Hematopoietic multipotent progenitor cell treated with erythropoietin and hydrocortisone succinate and interleukin-3 and kit ligand, for 8 days (in vitro differentiated cells): Measurements from ENCODE around the gene ZMAT2.
"Not testable (repeated sequence)": the region's sequence is repeated elsewhere in the genome, so short reads cannot be mapped to it uniquely, and the experiment has no call there.

Experiments
- DNase-seq: peaks from one replicate; pipeline ENCODE4 v3.0.0-alpha.2; 2015

Gene ZMAT2, protein sequence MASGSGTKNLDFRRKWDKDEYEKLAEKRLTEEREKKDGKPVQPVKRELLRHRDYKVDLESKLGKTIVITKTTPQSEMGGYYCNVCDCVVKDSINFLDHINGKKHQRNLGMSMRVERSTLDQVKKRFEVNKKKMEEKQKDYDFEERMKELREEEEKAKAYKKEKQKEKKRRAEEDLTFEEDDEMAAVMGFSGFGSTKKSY

DNA sequence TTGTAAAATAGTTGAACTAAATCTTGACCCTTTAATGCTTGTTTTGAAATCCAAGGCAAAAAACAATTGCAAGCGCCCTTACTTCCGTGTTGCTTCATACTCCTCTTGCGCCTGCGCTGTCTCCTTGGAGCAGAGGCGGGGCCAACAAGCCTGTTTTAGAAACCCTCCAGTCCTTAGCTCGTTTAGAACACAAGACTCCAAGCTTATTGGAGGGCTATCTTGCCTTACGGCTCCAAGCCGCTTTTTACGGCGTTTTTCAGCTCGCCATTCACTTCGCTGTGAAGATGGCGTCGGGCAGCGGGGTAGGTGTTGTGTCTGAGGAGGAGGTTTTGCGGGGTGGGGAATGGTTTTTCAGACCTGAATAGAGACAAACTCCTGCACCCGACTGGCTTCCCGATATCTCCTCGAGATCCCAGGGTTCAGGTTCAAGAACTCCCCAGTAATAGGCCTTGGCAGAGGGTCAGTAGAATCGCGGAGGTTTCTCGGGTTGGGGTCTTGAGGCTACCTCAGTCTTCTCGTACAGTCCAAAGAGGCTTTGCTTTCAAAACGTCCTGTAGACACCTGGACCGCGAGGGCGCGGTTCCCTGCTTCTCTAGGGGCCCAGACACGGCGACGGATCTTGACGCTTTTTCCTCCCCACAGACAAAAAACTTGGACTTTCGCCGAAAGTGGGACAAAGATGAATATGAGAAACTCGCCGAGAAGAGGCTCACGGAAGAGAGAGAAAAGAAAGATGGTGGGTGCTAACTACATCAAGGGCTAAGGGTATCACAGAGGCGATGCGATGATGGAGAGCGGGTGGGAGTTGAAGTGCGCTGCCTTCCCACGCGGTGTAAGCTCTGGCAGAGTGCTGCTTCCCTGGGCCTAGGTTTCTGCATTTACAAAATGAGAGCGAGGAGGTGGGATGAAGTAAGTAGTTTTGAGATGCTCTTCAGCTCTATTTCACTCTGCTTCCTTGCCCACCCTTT is at the start of gene ZMAT2:
TSS of gene ZMAT2 (plus strand) at position 271 of the 968 bp plus-strand sequence. CDS start at position 285, 14 bp downstream.
- peak; percentile 99 for DNase-seq

DNA sequence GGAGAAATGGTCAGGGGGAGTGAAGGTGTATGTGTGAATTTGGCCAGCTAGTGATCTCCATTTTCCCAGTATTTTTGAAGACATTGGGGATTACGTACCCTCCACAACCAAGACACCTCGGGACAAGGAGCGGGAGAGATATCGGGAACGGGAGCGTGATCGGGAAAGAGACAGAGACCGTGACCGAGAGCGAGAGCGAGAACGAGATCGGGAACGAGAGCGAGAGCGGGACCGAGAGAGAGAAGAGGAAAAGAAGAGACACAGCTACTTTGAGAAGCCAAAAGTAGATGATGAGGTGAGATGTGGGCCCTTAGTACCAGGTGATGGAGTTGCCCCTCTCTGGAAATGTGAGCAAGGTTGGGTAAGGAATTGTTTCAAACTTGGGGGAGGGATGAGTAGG is 41.4 kb upstream of the ZMAT2 start:
- no peak for DNase-seq

DNA sequence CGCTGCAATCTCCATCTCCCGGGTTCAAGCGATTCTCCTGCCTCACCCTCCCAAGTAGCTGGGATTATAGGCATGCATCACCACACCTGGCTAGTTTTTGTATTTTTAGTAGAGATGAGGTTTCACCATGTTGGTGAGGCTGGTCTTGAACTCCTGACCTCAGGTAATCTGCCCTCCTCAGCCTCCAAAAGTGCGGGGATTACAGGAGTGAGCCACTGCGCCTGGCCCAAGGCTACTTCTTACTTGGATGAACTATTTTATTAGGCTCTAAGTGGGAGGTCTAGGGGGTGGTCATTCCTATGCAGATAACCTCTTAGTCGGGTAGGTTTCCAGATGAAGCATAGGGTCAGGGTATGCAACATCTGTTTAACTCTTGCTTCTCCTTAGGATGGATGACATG is 39.9 kb upstream of the ZMAT2 start:
- not testable (repeated sequence) for DNase-seq

DNA sequence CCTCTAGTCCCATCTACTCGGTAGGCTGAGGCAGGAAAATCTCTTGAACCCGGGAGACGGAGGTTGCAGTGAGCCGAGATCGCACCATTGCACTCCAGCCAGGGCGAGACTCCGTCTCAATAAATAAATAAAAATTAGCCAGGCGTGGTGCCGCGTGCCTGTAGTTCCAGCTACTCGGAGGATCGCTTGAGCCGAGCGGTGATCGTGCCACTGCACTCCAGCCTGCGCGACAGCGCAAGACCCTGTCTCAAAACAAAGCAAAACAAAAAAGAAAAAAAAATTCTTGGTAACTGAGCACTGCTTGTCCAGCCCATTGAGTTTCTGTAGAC is 36.3 kb upstream of the ZMAT2 start:
- no peak for DNase-seq

DNA sequence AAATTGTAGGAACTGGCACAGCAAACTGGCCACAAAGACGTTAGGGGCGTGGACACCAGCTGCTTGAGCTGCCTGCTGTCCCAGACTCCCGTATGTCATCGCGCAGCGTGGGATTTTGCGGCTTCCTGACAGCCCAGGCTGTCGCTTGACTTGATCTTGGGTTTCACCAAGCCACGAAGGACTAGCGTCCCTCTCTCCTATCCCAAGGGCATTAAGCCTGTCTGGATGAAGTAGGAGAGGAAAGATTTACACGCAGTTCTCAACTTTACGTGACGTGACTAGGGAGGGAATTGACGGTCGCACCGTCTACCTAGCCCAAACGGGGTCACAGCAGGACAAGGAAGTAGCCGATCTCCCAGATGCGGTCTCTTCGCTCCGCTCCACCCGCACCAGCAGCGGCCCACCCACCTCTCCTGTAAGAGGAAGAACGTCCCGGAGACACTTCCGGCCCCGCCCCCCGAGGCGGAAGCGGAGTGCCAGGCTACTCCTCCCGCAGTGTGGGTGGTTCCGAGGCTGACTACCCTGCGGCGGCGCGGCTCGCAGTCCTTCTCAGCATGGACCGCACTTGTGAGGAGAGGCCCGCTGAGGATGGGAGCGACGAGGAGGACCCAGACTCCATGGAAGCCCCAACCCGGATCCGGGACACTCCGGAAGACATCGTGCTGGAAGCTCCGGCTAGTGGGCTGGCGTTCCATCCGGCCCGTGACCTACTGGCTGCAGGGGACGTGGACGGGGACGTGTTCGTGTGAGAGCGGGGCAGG is 35.7 kb upstream of the ZMAT2 start, which contains the start of gene WDR55:
TSS of gene WDR55 (plus strand) at position 546 of the 761 bp plus-strand sequence. CDS start at position 555, 9 bp downstream.
- peak; percentile 97 for DNase-seq

DNA sequence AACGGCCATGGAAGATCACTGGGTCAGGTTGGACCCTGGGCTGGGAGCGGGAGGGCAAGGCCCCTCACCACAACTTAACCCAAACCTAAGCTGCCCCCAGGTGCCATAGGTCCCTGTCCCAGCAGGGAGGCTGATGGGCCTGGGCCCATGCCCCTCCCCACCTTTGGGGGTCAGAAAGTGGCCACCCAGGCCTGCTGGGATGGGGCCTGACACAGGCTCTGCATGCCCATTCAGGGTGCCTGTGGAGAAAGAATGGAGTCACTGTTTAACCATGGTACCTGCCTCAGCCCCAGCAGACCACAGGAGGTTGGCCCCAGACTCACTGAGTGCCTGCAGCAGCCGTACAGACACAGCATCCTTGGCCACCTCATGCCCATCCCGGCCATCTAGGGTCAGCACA is 29.2 kb upstream of the ZMAT2 start:
- DNase-seq = not testable (repeated sequence)

DNA sequence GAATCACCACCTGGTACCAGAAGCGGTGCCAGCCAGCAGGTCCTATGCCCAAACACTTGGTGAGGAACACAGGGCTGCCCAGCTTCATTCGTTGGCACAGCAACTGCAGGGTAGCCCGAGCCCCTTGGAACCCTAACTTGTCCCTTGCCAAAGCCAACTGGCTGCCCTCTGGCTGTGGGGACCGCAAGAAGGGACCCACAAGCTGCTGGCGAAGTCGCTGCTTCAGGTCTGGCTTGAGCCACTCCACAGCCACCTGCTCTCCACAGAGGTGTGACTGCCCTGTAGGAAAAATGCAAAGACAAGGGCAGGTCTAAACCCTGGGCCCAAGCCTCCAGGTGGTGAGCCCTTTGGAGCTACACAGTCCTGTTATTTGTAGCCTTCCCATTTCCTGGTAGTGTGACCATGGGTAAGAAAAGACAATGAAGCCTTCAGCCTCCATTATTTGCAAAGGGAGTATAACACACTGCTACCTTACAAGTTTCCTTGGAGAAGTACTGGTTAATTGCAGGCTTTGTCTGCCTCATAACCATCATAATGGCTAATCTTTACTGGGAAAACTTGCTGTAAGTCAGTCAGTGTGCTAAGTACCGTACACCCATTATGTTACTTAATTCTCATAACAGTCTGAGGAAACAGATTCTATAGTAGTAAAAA is 28.6 kb upstream of the ZMAT2 start:
- DNase-seq = no peak

DNA sequence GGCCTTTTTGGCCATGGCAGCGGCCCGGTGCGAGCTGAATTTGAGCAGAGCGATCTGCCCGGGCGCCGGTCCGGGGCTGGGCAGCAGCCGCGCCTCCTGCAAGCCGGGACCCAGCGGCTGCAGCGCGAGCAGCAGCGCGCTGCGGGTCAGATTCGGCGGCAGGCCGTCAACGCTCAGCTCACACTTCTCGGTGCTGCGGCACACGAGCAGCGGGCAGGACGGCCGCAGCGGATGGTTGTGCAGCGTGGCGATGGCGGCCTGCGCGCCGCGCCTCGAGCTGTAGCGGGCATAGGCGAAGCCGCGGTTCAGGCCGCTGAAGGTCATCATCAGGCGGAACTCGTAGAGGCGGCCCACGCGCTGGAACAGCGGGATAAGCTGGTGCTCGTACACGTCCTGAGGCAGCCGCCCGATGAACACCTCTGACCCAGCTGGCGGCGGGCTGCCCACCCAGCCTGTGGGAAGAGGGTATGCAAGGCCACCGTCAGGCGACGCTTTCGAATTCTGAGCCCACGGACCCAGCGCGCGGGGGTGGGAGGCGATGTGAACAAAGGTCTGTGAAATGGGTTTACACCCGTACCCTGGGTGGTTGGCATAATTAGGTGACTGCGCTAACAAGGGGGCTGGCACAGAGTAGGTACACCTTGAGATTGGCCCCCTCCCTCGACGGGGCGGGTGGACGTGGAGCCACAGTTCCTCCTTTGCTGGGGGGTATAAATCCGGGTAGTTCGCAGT is 27.6 kb upstream of the ZMAT2 start:
- DNase-seq = no peak

DNA sequence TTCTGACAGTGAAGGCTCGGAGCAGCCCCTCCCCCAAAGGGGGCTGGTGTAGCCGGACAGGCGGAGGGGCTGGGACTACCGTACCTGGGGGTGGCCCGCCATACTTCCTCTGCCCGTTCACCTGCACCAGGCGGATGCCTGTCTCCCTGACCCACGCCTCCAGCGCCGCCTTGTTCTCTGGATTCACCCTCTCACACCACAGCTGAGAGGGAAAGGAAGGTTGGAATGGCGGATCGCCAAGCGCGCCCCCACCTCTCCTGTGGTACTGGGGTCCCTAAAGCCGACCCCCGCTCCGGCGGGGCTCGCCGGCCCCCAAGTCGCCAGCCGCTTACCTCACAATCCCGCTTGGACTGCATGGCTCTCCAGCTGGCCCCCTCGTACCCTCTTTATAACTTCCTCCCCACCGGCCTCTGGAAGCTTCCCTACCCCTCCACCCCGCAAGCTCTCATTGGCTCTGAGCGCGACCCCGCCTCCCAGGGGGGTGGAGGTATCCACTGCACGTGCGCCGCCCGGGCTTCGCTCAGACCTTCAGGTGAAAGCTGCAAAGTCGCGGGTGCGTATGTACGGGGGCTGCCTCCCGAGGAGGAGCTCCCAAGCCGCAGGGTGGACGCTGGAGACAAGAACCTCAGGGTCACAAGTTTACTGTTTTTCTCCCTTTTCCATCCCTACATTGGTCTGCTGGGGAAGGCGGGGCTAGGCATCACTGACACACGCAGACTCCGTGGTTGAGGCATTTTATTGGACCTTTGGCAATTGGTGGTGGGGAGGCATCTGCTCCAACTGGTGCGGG is 26.9 kb upstream of the ZMAT2 start, which contains the start of gene DND1:
TSS of gene DND1 (minus strand) at position 390 of the 790 bp plus-strand sequence. CDS start at position 356, 34 bp downstream.
- DNase-seq = no peak

DNA sequence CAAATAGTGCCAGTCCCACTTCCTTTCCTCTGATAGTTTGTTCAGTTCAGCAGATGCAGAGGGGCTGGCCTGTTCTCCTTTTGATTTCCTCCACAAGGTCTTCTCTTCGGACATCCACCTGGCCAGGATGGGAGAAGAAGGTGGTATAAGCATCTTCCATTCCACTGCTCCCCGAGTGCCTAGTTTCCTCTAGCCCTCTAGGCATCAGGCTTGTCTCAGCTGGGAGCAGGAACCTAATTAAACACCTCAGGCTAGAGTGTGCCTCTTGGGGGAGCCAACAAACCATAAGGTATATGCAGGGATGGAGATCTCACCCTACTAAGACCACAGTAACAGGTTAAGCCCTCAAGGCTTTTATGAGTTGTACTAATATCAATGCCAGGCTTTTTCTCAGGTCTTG is 26.0 kb upstream of the ZMAT2 start:
- peak; percentile 38 for DNase-seq

DNA sequence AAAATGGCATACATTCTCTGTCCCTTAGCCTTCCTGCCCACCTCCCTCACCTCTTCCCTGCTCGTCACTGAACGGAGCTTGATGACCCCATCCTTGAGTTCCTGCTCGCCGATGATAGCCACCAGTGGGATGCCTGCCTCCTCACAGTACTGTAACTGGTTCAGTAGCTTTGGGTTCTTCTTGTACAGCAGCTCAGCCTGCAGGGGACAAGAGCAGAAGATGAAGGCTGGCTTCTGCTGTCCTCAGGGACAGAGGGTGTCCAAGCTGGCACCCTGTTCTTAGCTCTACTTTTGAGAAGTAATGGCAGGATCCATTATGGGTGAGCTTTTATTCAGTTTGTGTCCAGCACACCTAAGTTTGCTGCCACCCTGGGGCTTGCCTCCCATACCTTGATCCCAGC is 25.6 kb upstream of the ZMAT2 start:
- no peak for DNase-seq

DNA sequence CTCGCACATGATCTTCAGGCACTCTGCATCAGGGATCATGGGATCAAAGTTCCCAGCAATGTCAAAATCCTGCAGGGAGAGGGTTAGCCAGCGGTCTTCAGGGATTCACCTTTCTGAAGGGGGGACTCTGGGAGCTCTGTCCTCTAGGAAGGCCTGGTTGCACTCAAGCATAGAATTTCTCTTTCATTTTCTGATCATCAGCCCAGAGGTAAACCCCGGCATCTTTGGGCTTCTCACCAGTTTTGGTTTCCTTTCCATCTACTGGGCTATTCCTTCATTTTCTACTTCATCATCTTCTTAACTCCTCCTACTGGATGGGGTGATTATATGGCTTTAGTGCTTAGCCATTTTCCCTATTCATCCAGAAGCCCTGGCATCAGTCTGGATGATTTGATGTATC is 22.3 kb upstream of the ZMAT2 start:
- DNase-seq = no peak

DNA sequence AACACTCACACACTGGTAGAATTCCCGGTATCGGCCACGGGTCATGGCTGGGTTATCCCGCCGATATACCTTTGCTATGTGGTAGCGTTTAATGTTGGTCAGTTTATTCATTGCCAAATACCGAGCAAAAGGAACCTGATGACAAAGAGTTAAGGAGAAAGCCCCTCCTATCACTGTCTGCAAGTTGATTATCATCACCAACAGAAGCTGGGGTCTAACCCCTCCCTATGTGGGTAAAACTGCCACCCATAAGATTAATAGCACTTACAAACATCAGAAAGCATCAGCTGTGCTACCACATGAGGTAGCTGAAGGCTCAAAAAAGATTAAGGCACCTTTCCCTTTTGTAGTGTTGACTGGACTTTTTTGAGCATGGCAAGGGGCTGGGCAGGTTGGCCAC is 21.3 kb upstream of the ZMAT2 start:
- peak; percentile 98 for DNase-seq

DNA sequence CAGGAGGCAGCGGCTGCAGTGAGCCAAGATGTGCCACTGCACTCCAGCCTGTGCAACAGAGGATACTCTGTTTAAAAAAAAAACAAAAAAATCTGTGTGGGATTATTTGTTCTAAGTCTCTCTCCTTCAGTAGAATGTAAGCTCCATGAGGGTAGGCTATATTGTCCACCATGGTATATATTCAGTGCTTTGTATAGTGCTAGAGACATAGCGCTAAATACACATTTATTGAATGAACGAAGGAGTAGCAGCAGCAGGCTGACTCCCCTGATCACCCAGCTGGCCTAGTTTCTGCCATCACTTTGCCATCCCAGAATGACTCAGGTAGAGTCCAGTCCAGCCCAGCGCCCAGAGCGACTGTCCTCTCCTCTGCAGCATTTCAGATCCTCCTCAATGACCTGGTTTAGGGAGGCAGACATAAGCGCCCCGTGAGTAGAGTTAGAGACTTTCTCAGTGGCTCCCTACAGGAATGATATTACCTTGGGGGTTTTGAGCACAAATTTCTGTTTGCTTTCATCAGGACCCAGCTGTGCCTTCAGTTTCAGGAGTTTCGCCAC is 9.8 kb upstream of the ZMAT2 start:
- DNase-seq = no peak

DNA sequence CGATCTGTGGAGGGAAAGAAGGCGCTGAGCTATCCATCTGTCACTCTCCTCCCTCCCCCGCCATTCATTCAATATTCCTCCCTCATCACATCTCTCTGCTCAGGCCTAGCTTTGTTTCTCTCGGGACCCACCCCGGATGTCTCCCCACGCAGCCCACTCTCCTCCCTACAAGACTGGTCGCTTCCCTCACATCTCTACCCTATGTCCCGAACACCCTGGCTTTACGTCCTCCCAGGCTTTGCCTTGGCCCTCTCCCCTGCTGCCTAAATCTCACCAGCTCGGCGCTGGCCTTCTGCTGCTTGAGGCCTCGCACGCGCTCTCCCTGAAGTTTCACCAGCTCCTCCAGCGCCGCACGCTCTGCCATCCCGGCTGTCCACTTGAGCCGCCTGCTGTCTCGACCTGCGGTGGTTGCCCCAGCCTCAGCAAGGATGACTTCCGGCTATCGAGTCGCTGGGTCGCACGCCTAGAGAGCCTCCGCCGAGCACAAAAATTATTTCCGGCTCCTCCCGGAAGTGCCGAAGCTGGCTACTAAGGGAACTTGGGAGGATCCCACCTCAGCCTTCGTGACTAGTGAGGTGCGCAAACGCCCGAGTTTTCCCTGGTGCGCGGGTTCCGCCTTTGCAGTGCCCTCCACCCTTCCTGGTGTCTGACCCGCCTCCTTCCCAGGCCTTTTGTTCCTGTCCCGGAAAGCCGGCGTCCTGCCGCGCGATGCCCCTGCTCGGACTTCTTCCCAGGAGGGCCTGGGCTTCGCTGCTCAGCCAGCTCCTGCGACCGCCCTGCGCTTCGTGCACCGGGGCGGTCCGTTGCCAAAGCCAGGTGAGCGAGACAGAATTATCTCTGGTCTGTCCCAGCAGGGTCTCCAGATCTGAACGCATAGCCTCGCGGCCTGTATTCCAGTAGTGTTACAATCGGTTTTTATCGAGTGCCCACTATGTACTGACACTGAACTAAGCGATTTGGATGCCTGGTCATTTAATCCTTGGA is 9.0 kb upstream of the ZMAT2 start, which contains the start of the genes HARS1 and HARS2:
TSS of gene HARS1 (minus strand) at position 430 of the 984 bp plus-strand sequence. CDS start at position 364, 66 bp downstream.
TSS of gene HARS2 (plus strand) at position 515 of the 984 bp plus-strand sequence. CDS start at position 709, 194 bp downstream.
- DNase-seq = peak; percentile 95

DNA sequence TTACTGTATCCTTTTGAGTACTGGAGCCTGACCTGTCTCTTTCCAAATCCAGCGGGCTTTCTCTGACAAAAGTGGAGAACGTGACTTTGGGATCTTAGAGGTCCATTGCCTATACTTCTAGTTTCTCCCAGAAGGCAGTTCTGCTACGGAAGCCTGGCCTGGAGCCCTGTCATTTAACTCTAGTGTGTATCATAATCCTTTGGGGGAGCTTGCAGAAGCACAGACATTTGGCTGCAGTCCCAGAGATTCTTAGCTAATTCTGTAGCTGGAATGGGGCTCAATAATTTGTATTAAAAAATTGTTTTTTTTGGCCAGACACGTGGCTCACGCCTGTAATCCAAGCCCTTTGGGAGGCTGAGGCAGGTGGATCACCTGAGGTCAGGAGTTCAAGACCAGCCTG is 6.0 kb upstream of the ZMAT2 start:
- no peak for DNase-seq

DNA sequence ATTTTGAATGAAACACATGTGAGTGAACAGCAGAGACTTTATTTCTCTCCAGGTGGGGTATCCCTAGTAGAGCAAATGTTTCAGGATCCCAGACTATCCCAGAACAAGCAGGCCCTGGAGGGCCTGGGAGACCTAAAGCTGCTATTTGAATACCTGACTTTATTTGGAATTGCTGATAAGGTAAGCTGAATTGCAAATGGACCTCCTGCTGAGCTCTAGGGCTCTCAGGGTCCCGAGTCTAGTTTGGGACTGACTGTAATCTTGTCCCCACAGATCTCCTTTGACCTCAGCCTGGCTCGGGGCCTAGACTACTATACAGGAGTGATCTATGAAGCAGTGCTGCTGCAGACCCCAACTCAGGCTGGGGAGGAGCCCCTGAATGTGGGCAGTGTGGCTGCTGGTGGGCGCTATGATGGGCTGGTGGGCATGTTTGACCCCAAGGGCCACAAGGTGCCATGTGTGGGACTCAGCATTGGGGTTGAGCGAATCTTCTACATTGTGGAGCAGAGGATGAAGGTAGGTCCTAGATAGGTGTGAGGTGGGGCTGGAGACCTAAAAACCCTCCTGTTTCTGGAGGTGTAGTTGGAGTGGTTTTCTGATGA is 3.3 kb upstream of the ZMAT2 start:
- no peak for DNase-seq

DNA sequence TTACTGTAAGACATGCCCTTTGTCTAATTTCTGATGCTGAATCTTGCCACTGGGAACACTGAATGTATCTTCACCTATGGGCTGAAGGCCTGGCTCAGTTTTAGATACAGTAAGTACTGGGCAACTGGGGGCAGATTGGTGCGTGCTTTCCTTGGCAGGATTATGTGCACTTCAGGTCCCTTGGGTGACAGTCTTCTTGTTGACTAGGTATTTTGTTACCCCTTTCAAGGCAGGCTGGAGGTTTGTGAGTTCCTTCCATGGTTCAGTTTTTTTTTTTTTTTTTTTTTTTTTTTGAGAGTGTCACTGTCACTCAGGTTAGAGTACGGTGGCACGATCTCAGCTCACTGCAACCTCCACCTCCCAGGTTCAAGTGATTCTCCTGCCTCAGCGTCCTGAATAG is 7.6 kb downstream of the ZMAT2 start:
- no peak for DNase-seq

DNA sequence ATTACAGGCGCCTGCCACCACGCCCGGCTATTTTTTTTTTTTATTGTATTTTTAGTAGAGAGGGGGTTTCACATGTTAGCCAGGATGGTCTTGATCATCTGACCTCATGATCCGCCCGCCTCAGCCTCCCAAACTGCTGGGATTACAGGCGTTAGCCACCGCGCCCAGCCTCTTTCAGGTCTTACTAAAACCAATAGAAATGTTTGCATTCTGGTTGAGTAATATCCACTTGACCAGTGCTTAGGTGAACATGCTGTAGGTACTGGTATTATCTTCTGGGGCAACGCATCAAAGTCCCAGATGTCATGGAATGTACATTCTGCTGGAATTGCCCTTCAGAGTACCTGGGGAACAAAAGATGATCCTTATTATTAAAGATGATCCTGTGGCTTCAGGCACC is 8.5 kb downstream of the ZMAT2 start:
- not testable (repeated sequence) for DNase-seq
